Subcutaneous abdominal adipose tissue (tissue), 5 donors: ENCODE results near the gene MGMT.

Source experiments
- H3K27ac ChIP-seq: one replicate; pipeline ENCODE4 v1.7.0; 2013; ENCODE audit warnings: low read depth, mild to moderate bottlenecking, inconsistent platforms, low read length, moderate library complexity
- H3K27me3 ChIP-seq, 5 donors: one replicate each; pipeline ENCODE4 v1.7.0; 2013; ENCODE audit warnings: low read length in 5 of 5, inconsistent platforms in 1 of 5; ENCODE audit not compliant: control insufficient read depth in 5 of 5, insufficient read depth in 4 of 5
- H3K36me3 ChIP-seq, 5 donors: one replicate each; pipeline ENCODE4 v1.7.0; 2013; ENCODE audit warnings: low read length in 5 of 5; ENCODE audit not compliant: control insufficient read depth in 5 of 5, insufficient read depth in 5 of 5
- H3K4me1 ChIP-seq, 5 donors: one replicate each; pipeline ENCODE4 v1.7.0; 2013; ENCODE audit warnings: low read length in 5 of 5, mild to moderate bottlenecking in 3 of 5, moderate library complexity in 1 of 5; ENCODE audit not compliant: control insufficient read depth in 5 of 5, insufficient read depth in 5 of 5
- H3K4me3 ChIP-seq, 5 donors: one replicate each; pipeline ENCODE4 v1.7.0; 2013; ENCODE audit warnings: low read length in 5 of 5, low read depth in 1 of 5
- H3K9ac ChIP-seq, 5 donors: one replicate each; pipeline ENCODE4 v1.7.0; 2013; ENCODE audit warnings: low read length in 5 of 5, mild to moderate bottlenecking in 4 of 5, moderate library complexity in 3 of 5
- H3K9me3 ChIP-seq, 5 donors: one replicate each; pipeline ENCODE4 v1.7.0; 2013; ENCODE audit warnings: low read length in 5 of 5; ENCODE audit not compliant: control insufficient read depth in 5 of 5
- donor health status: healthy.
- donor health status: healthy.
- donor health status: healthy.
- donor health status: healthy.
- donor health status: healthy.

MGMT gene

GRCh38 chr10:129449893-129450292 lies 17.1 kb upstream of the MGMT start:
- Histone ChIP-seq H3K9ac (no peak overlapping the region), H3K36me3 (no peaks in the 10 kb centered on the region), H3K4me3 (no peak overlapping the region), H3K27ac (no peak overlapping the region), H3K27me3 (no peaks in the 10 kb centered on the region), H3K4me1 (peaks cover 0 to under 1% (median 0%) of the 10 kb centered on the region in 5 donors), H3K9me3 (peaks cover 0 to 4% (median 0%) of the 10 kb centered on the region in 5 donors)

GRCh38 chr10:129450391-129450790 lies 16.6 kb upstream of the MGMT start:
- Histone ChIP-seq H3K4me3 (no peak overlapping the region), H3K27ac (no peak overlapping the region), H3K9ac (no peak overlapping the region), H3K9me3 (peaks cover 0 to 4% (median 0%) of the 10 kb centered on the region in 5 donors), H3K36me3 (no peaks in the 10 kb centered on the region), H3K4me1 (peaks cover 0 to 5% (median 0%) of the 10 kb centered on the region in 5 donors), H3K27me3 (no peaks in the 10 kb centered on the region)

GRCh38 chr10:129455625-129456024 lies 11.4 kb upstream of the MGMT start:
- peaks cover 0 to 4% (median 0%) of the 10 kb centered on the region in 5 donors for H3K9me3 ChIP-seq
- no peak overlapping the region for H3K27ac ChIP-seq
- H3K27me3 ChIP-seq = peaks cover 0 to 2% (median 0%) of the 10 kb centered on the region in 5 donors
- H3K4me3 ChIP-seq = no peak overlapping the region
- H3K9ac ChIP-seq = no peak overlapping the region
- H3K4me1 ChIP-seq = peaks cover 0 to 7% (median 0%) of the 10 kb centered on the region in 5 donors
- H3K36me3 ChIP-seq = no peaks in the 10 kb centered on the region

- Histone ChIP-seq H3K9ac (no peak overlapping the region), H3K36me3 (no peaks in the 10 kb centered on the region), H3K27me3 (peaks cover 0 to 2% (median 0%) of the 10 kb centered on the region in 5 donors), H3K4me3 (no peak overlapping the region), H3K27ac (no peak overlapping the region), H3K4me1 (peaks cover 0 to 6% (median 0%) of the 10 kb centered on the region in 5 donors), H3K9me3 (no peaks in the 10 kb centered on the region)
These were observed 7.1 kb upstream of the MGMT start for GRCh38 chr10:129459762-129460539.

GRCh38 chr10:129462257-129462795 lies 4.7 kb upstream of the MGMT start:
- H3K4me3 ChIP-seq = no peak overlapping the region
- H3K9ac ChIP-seq = no peak overlapping the region
- H3K9me3 ChIP-seq = no peaks in the 10 kb centered on the region
- no peak overlapping the region for H3K27ac ChIP-seq
- peaks cover 0 to 10% (median 8%) of the 10 kb centered on the region in 5 donors for H3K4me1 ChIP-seq
- no peaks in the 10 kb centered on the region for H3K36me3 ChIP-seq
- peaks cover 0 to 2% (median 0%) of the 10 kb centered on the region in 5 donors for H3K27me3 ChIP-seq

GRCh38 chr10:129464251-129464650 lies 2.8 kb upstream of the MGMT start:
- no peaks in the 10 kb centered on the region for H3K9me3 ChIP-seq
- H3K27ac ChIP-seq = no peak overlapping the region
- no peak overlapping the region for H3K9ac ChIP-seq
- peaks cover 0 to 2% (median 0%) of the 10 kb centered on the region in 5 donors for H3K27me3 ChIP-seq
- peaks cover 2 to 20% (median 19%) of the 10 kb centered on the region in 5 donors for H3K4me1 ChIP-seq
- H3K36me3 ChIP-seq = no peaks in the 10 kb centered on the region
- no peak overlapping the region for H3K4me3 ChIP-seq

- Histone ChIP-seq H3K9ac (peak overlapping the region in 4 of 5 donors; percentile 53 to 72 (median 66)), H3K4me3 (peak overlapping the region in 4 of 5 donors; percentile 62 to 75 (median 69)), H3K4me1 (peaks cover 2 to 20% (median 19%) of the 10 kb centered on the region in 5 donors), H3K36me3 (peaks cover 0 to 6% (median 4%) of the 10 kb centered on the region in 5 donors), H3K9me3 (no peaks in the 10 kb centered on the region), H3K27me3 (no peaks in the 10 kb centered on the region), H3K27ac (peak overlapping the region; percentile 67)
These were observed 992 bp upstream of the MGMT start for GRCh38 chr10:129465796-129466702.

- H3K4me1 ChIP-seq = peaks cover 2 to 20% (median 19%) of the 10 kb centered on the region in 5 donors
These were observed 471 bp downstream of the MGMT start for GRCh38 chr10:129467359-129468064.

GRCh38 chr10:129468187-129468586 lies 1.1 kb downstream of the MGMT start:
- H3K4me3 ChIP-seq = peak overlapping the region in 1 of 5 donors; percentile 81
- H3K27ac ChIP-seq = peak overlapping the region; percentile 78
- no peaks in the 10 kb centered on the region for H3K27me3 ChIP-seq
- H3K4me1 ChIP-seq = peaks cover 2 to 20% (median 19%) of the 10 kb centered on the region in 5 donors
- H3K9ac ChIP-seq = peak overlapping the region in 1 of 5 donors; percentile 79
- peaks cover 0 to 23% (median 18%) of the 10 kb centered on the region in 5 donors for H3K36me3 ChIP-seq
- no peaks in the 10 kb centered on the region for H3K9me3 ChIP-seq

More at GRCh38 chr10:129467359-129468064, 471 bp downstream of the MGMT start:
- Histone ChIP-seq H3K27ac (peak overlapping the region; percentile 78), H3K36me3 (peaks cover 0 to 17% (median 15%) of the 10 kb centered on the region in 5 donors), H3K9me3 (no peaks in the 10 kb centered on the region), H3K27me3 (no peaks in the 10 kb centered on the region), H3K4me3 (peak overlapping the region; percentile 67 to 87 (median 81)), H3K9ac (peak overlapping the region in 4 of 5 donors; percentile 63 to 80 (median 78))
